Caco-2 (cell line): ENCODE measurements around the gene NRL. TPM values are rescaled to one million over a fixed set of nuclear protein-coding genes. Genes with fewer than 3 reads are reported as not detected.

Source experiments
- BruUV-seq: library from RNA; stranded (reverse); fragments of 400-500 nt; replicated peaks from 2 replicates; lab custom pipeline; 2021; lab: Mats Ljungman, UMichigan
- CTCF ChIA-PET: fragments of 300-600 bp; sonication (Branson Sonifier 250); formaldehyde crosslinking; loops from one replicate; lab custom pipeline; 2022; ENCODE audit warnings: antibody characterized with exemption; lab: Charles Lee
- POLR2A ChIA-PET: fragments of 300-600 bp; sonication (Branson Sonifier 250); formaldehyde crosslinking; loops from one replicate; lab custom pipeline; 2022; ENCODE audit warnings: antibody characterized with exemption; lab: Charles Lee
- DNase-seq, 2 experiments: peaks; one replicate each; pipeline versions ENCODE4 v3.0.0 to v3.0.0-alpha.2; 2020 to 2022
- H3K27me3 ChIP-seq: replicated peaks from 2 replicates; pipeline ENCODE4 v1.6.0; 2011; ENCODE audit warnings: low read length; ENCODE audit not compliant: control insufficient read depth, insufficient read depth
- H3K36me3 ChIP-seq: 2 replicates; pipeline ENCODE4 v1.5.1; 2011; ENCODE audit warnings: low read length; ENCODE audit not compliant: control insufficient read depth, insufficient read depth
- H3K4me1 ChIP-seq: fragments of 250-450 bp; sonication (Bioruptor Pico); 2 replicates; pipeline ENCODE4 v1.5.1; 2020; ENCODE audit warnings: mild to moderate bottlenecking
- H3K4me3 ChIP-seq: 2 replicates; pipeline ENCODE4 v1.5.1; 2011; ENCODE audit warnings: low read depth, mild to moderate bottlenecking, control low read depth, low read length
- H3K9me3 ChIP-seq: fragments of 250-450 bp; sonication (Bioruptor Pico); 2 replicates; pipeline ENCODE4 v1.5.1; 2020; ENCODE audit warnings: mild to moderate bottlenecking, moderate library complexity
- H3K27ac Mint-ChIP-seq: one replicate; pipeline ENCODE4 v1.8.0; 2022; ENCODE audit warnings: mixed read lengths; ENCODE audit not compliant: unreplicated experiment
- H3K27me3 Mint-ChIP-seq: one replicate; pipeline ENCODE4 v1.8.0; 2022; ENCODE audit warnings: mixed read lengths; ENCODE audit not compliant: insufficient read depth, unreplicated experiment
- H3K36me3 Mint-ChIP-seq: one replicate; pipeline ENCODE4 v1.8.0; 2022; ENCODE audit warnings: mild to moderate bottlenecking, mixed read lengths; ENCODE audit not compliant: insufficient read depth, unreplicated experiment
- H3K4me1 Mint-ChIP-seq: one replicate; pipeline ENCODE4 v1.8.0; 2022; ENCODE audit warnings: low read depth, mixed read lengths; ENCODE audit not compliant: unreplicated experiment
- H3K4me3 Mint-ChIP-seq: one replicate; pipeline ENCODE4 v1.8.0; 2022; ENCODE audit warnings: mild to moderate bottlenecking, moderate library complexity, mixed read lengths; ENCODE audit not compliant: unreplicated experiment
- H3K9me3 Mint-ChIP-seq: one replicate; pipeline ENCODE4 v1.8.0; 2022; ENCODE audit warnings: mixed read lengths; ENCODE audit not compliant: unreplicated experiment
- CTCF ChIP-seq, 2 experiments: fragments of 200-600 bp in 1 of 2; IDR thresholded peaks; 1 replicate in 1 of 2; 2 replicates in 1 of 2; pipeline versions ENCODE4 v1.5.1 to v1.8.0; 2011 to 2022; ENCODE audit warnings: antibody characterized with exemption in 1 of 2, control low read depth in 1 of 2, inconsistent platforms in 1 of 2, low read depth in 1 of 2, low read length in 1 of 2, mild to moderate bottlenecking in 1 of 2, moderate library complexity in 1 of 2; ENCODE audit not compliant: insufficient read depth in 1 of 2, severe bottlenecking in 1 of 2, unreplicated experiment in 1 of 2
- intact Hi-C: fragments of 100-400 bp; cut with micrococcal nuclease; formaldehyde crosslinking; loops from one replicate; pipeline ENCODE4 v1.10.0; 2022; ENCODE audit not compliant: unreplicated experiment
- total RNA-seq: library from RNA; stranded (reverse); gene quantifications from 2 replicates; pipeline ENCODE4 v1.2.3, GENCODE V29; 2022

The NRL gene
- total RNA-seq, 1 experiment from 2014 or later = 2.1 TPM

GRCh38 chr14:24068711-24069410, 45.9 kb downstream of the NRL start:
- POLR2A ChIA-PET = interaction anchor here (1.2 kb wide), 1 partner anchor 12 kb away, joined by 4 read pairs; no protein-coding TSS in a partner anchor
- H3K27ac Mint-ChIP-seq = no peak overlapping the region
- DNase-seq = no peak
- no peaks in the 10 kb centered on the region for H3K9me3 Mint-ChIP-seq
- Histone ChIP-seq H3K9me3 (no peaks in the 10 kb centered on the region), H3K4me1 (peaks cover 14% of the 10 kb centered on the region; the same call in 1 of the 2 replicates), H3K27me3 (no peaks in the 10 kb centered on the region), H3K4me3 (no peak overlapping the region), H3K36me3 (no peaks in the 10 kb centered on the region)
- H3K27me3 Mint-ChIP-seq = no peaks in the 10 kb centered on the region
- intact Hi-C loops = loop anchor here (5.0 kb wide), 1 partner anchor 692 kb away; the partner anchor contains the start of gene CMTM5
- H3K4me3 Mint-ChIP-seq = no peak overlapping the region
- no peaks in the 10 kb centered on the region for H3K36me3 Mint-ChIP-seq
- CTCF ChIA-PET = no interaction called here
- BruUV-seq = no TSS peak
- H3K4me1 Mint-ChIP-seq = peaks cover 6% of the 10 kb centered on the region
- TF ChIP-seq CTCF (IDR thresholded peaks at IDR 0.05; ENCODE audit: insufficient read depth in 1 of 2, low read depth in 1 of 2, low read length in 1 of 2, severe bottlenecking in 1 of 2, unreplicated experiment in 1 of 2) = no peak

DNA sequence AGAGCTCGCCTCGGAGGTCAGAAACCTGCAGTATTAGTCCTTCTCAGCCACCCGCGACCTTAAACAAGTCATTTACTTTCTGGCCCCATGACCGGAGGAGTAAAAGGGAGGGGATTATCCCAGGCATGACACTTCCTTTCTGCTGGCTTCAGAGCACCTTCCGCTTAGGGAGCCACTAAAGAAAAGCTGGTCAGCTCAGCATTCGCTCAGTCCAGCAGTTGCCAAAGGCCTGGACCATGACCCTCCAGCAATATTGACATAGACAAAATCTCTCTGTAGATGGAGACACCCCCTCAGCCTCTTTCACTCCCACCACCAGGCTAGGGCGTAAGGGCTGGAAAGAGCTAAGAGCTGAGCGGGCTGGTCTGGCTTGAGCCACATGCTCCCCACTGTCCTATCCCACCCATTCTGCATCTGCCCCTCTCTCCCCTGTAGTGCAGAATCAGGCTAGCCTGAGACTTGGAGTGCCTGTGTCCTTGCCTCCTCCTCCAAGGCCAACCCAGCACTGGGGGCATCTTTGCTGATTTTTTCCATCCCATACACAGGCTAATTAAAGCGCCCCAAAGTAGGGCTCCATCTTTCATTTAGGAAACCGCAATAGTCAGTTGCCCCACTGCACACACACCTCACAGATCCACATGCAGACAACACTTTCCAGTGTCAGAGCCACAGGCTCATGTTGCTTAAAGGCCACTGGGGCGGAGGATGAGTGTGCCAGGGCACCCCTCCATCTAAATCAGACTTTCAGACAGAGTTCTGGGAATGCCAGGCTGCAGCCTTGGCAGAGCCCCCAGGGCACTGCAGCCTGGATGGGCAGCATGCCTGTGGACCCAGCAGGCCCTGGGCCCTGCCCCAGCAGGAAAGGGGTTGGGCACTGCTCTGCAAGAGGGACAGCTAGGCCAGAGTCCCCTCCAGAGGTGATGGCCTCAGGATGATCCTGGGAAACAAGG, 47.3 kb downstream of the NRL start:
- DNase-seq = no peak
- H3K27me3 Mint-ChIP-seq = no peaks in the 10 kb centered on the region
- ChIA-PET POLR2A (interaction anchor here (1.2 kb wide), 1 partner anchor 27 kb away, joined by 13 read pairs; the partner anchor contains the start of gene PCK2), CTCF (interaction anchor here (0.6 to 1.9 kb wide), 6 partner anchors 9 to 224 kb away, joined by 3 to 14 read pairs (median 4); partner anchors contain the start of gene PCK2)
- H3K4me3 Mint-ChIP-seq = no peak overlapping the region
- no peaks in the 10 kb centered on the region for H3K27me3 ChIP-seq
- H3K4me1 Mint-ChIP-seq = peaks cover 6% of the 10 kb centered on the region
- BruUV-seq = no TSS peak
- peak overlapping the region; percentile 25 for H3K27ac Mint-ChIP-seq
- H3K9me3 Mint-ChIP-seq = no peaks in the 10 kb centered on the region
- H3K9me3 ChIP-seq = no peaks in the 10 kb centered on the region
- H3K4me1 ChIP-seq = peaks cover 14% of the 10 kb centered on the region; the same call in 1 of the 2 replicates
- no peaks in the 10 kb centered on the region for H3K36me3 ChIP-seq
- H3K36me3 Mint-ChIP-seq = no peaks in the 10 kb centered on the region
- no peak for TF ChIP-seq CTCF (IDR thresholded peaks at IDR 0.05; ENCODE audit: insufficient read depth in 1 of 2, low read depth in 1 of 2, low read length in 1 of 2, severe bottlenecking in 1 of 2, unreplicated experiment in 1 of 2)
- intact Hi-C loops = loop anchor here (5.0 kb wide), 1 partner anchor 690 kb away; the partner anchor contains the start of gene CMTM5
- no peak overlapping the region for H3K4me3 ChIP-seq
